ENCODE data around the gene EXOC6B. TPM values are rescaled to one million over a fixed set of nuclear protein-coding genes. Genes with fewer than 3 reads are reported as not detected.

The EXOC6B gene
- total RNA-seq, 1 experiment from 2014 or later, result 33.7 TPM

DNA sequence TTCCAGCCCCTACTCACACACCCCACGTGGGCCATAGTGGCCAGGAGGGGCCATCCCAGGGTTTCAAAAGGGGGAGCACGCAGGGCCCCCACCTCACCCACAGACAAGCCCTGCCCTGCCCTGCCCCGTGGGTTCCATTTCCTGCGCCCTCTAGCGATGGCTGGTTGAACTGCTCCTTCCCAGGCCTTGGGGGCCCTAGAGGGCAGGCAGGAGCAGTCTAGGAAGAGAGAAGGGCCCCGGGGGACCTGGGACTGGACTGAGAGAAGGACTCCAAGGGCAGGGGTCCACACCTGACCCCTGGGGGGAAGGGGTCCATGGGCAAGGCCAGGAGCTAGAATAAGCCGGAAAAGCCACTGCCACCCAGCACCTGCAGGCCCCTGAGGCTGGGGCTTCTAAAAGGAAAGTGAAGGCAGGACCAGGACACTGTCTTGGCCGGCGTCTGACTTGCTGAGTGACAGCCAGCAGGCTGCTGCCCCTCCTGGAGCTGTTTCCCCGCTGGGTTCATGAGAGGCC is 688.3 kb downstream of the EXOC6B start:
- Mint-ChIP-seq H3K27me3 (ENCODE audit: low read depth) (peaks cover 39% of the 10 kb centered on the region), H3K9me3 (no peaks in the 10 kb centered on the region), H3K4me3 (no peak overlapping the region), H3K27ac (no peak overlapping the region), H3K36me3 (no peaks in the 10 kb centered on the region), H3K4me1 (peaks cover 8% of the 10 kb centered on the region)
- ATAC-seq, result peak; percentile 89
- ChIA-PET POLR2A (no interaction called here), CTCF (interaction anchor here (0.6 to 3.3 kb wide), 17 partner anchors 9 to 580 kb away, joined by 3 to 19 read pairs (median 4); partner anchors contain the start of gene CYP26B1)
- peak; percentile 91 for DNase-seq (ENCODE audit: low spot score)
- TF ChIP-seq ZNF121 (CRISPR knock-in tag; IDR thresholded peaks at IDR 0.05) (peak; percentile 60; the same call in 1 of the 2 replicates), CTCF (IDR thresholded peaks at IDR 0.05) (peak; percentile 97), CBFB (CRISPR knock-in tag; IDR thresholded peaks at IDR 0.05; ENCODE audit: low read depth) (no peak)

DNA sequence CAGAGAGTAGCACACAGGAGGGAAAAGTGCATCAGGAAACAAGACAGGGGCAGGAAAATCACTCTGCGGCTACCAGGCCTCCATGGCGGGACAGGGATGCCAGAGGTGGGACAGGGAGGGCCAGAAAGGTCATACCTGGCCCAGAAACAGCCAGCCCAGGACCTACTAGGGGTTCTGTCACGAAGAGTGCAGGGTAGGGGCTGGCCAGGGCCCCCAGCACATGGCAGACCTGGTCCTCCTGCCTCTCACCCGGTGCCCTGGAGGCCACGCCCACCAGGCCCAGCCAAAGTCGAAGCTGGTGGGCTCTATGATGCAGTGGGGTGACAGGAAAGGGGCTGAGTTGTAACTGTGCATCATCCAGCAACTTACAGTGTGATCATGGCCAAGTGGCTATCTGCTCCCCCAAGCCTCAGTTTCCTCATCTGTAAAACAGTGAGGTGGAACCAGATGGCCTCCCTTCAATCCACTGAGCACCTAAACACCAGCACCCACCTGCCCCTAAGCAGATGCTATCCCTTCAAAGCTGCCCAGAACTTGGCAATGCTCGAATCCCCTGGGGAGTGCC is 688.8 kb downstream of the EXOC6B start:
- POLR2A ChIA-PET, result no interaction called here
- ATAC-seq, result peak; percentile 20
- no peaks in the 10 kb centered on the region for H3K9me3 Mint-ChIP-seq
- no peak for DNase-seq (ENCODE audit: low spot score)
- H3K27me3 Mint-ChIP-seq (ENCODE audit: low read depth), result peaks cover 36% of the 10 kb centered on the region
- TF ChIP-seq ZNF317 (CRISPR knock-in tag; IDR thresholded peaks at IDR 0.05; ENCODE audit: borderline replicate concordance, low read depth) (no peak), SOX15 (CRISPR knock-in tag; IDR thresholded peaks at IDR 0.05) (no peak), ZMAT4 (CRISPR knock-in tag; IDR thresholded peaks at IDR 0.05) (no peak), MYBL2 (CRISPR knock-in tag; IDR thresholded peaks at IDR 0.05) (no peak), USF2 (CRISPR knock-in tag; IDR thresholded peaks at IDR 0.05) (no peak), SMAD3 (CRISPR knock-in tag; IDR thresholded peaks at IDR 0.05; ENCODE audit: borderline replicate concordance) (no peak)
- peaks cover 2% of the 10 kb centered on the region; the same call in 1 of the 2 replicates for H3K4me1 Mint-ChIP-seq
- CTCF ChIA-PET, result interaction anchor here (0.6 to 3.3 kb wide), 15 partner anchors 8 to 579 kb away, joined by 3 to 19 read pairs (median 6); partner anchors contain the start of gene CYP26B1
- H3K27ac Mint-ChIP-seq, result no peak overlapping the region
- H3K4me3 Mint-ChIP-seq, result no peak overlapping the region
- no peaks in the 10 kb centered on the region for H3K36me3 Mint-ChIP-seq

DNA sequence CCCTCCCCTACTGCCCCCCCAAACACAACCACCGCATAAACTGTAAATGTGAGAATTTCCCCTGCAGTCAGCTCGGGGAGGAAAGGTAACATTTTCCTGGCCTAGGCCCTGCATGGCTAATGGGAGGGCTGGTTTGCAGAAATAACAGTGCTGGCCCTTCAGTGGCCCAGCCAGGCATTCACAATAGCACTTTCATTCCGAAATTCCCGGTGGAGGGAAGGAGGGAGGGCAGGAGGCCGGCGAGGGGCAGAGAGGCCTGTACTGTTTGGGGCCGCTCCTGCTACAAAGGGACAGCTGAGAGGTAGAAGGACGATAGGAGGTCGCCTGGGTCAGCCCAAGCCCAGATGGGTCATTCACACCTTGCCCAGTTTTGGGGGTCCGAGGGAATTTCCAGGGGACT is 689.5 kb downstream of the EXOC6B start:
- no peak for ATAC-seq
- peaks cover 3% of the 10 kb centered on the region for H3K4me1 Mint-ChIP-seq
- H3K9me3 Mint-ChIP-seq, result no peaks in the 10 kb centered on the region
- DNase-seq (ENCODE audit: low spot score), result no peak
- H3K36me3 Mint-ChIP-seq, result no peaks in the 10 kb centered on the region
- peaks cover 29% of the 10 kb centered on the region for H3K27me3 Mint-ChIP-seq (ENCODE audit: low read depth)
- no peak overlapping the region for H3K27ac Mint-ChIP-seq
- H3K4me3 Mint-ChIP-seq, result no peak overlapping the region
- ChIA-PET POLR2A (no interaction called here), CTCF (interaction anchor here (0.6 to 2.6 kb wide), 5 partner anchors 11 to 571 kb away, joined by 3 to 19 read pairs (median 10); partner anchors contain the start of gene CYP26B1)
- TF ChIP-seq, protein P1, sequence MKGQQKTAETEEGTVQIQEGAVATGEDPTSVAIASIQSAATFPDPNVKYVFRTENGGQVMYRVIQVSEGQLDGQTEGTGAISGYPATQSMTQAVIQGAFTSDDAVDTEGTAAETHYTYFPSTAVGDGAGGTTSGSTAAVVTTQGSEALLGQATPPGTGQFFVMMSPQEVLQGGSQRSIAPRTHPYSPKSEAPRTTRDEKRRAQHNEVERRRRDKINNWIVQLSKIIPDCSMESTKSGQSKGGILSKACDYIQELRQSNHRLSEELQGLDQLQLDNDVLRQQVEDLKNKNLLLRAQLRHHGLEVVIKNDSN (CRISPR knock-in tag; IDR thresholded peaks at IDR 0.05), result no peak
- TF ChIP-seq RORB (CRISPR knock-in tag; IDR thresholded peaks at IDR 0.05) (no peak), ZNF317 (CRISPR knock-in tag; IDR thresholded peaks at IDR 0.05; ENCODE audit: borderline replicate concordance, low read depth) (no peak), IRF2 (CRISPR knock-in tag; IDR thresholded peaks at IDR 0.05; ENCODE audit: borderline replicate concordance, low read depth) (no peak), HMGA2 (CRISPR knock-in tag; IDR thresholded peaks at IDR 0.05) (no peak), E2F4 (CRISPR knock-in tag; IDR thresholded peaks at IDR 0.05; ENCODE audit: borderline replicate concordance, low read depth) (no peak), MXD4 (CRISPR knock-in tag; IDR thresholded peaks at IDR 0.05; ENCODE audit: borderline replicate concordance) (no peak), ELF4 (CRISPR knock-in tag; IDR thresholded peaks at IDR 0.05; ENCODE audit: low read depth) (no peak), KAT7 (CRISPR knock-in tag; IDR thresholded peaks at IDR 0.05; ENCODE audit: borderline replicate concordance) (no peak), E2F5 (CRISPR knock-in tag; IDR thresholded peaks at IDR 0.05) (no peak), TEAD4 (CRISPR knock-in tag; IDR thresholded peaks at IDR 0.05) (no peak)
- TF ChIP-seq, protein P2, sequence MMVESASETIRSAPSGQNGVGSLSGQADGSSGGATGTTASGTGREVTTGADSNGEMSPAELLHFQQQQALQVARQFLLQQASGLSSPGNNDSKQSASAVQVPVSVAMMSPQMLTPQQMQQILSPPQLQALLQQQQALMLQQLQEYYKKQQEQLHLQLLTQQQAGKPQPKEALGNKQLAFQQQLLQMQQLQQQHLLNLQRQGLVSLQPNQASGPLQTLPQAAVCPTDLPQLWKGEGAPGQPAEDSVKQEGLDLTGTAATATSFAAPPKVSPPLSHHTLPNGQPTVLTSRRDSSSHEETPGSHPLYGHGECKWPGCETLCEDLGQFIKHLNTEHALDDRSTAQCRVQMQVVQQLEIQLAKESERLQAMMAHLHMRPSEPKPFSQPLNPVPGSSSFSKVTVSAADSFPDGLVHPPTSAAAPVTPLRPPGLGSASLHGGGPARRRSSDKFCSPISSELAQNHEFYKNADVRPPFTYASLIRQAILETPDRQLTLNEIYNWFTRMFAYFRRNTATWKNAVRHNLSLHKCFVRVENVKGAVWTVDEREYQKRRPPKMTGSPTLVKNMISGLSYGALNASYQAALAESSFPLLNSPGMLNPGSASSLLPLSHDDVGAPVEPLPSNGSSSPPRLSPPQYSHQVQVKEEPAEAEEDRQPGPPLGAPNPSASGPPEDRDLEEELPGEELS (CRISPR knock-in tag; IDR thresholded peaks at IDR 0.05), result no peak
- TF ChIP-seq, protein P3, sequence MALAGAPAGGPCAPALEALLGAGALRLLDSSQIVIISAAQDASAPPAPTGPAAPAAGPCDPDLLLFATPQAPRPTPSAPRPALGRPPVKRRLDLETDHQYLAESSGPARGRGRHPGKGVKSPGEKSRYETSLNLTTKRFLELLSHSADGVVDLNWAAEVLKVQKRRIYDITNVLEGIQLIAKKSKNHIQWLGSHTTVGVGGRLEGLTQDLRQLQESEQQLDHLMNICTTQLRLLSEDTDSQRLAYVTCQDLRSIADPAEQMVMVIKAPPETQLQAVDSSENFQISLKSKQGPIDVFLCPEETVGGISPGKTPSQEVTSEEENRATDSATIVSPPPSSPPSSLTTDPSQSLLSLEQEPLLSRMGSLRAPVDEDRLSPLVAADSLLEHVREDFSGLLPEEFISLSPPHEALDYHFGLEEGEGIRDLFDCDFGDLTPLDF (CRISPR knock-in tag; IDR thresholded peaks at IDR 0.05), result no peak
